ENCODE measurements around the gene EPS15.
A peak's percentile ranks its signal among the peaks of the same experiment; 100 is the strongest.
"Not testable (repeated sequence)": the region's sequence is repeated elsewhere in the genome, so short reads cannot be mapped to it uniquely, and the experiment has no call there.

Gene EPS15

DNA sequence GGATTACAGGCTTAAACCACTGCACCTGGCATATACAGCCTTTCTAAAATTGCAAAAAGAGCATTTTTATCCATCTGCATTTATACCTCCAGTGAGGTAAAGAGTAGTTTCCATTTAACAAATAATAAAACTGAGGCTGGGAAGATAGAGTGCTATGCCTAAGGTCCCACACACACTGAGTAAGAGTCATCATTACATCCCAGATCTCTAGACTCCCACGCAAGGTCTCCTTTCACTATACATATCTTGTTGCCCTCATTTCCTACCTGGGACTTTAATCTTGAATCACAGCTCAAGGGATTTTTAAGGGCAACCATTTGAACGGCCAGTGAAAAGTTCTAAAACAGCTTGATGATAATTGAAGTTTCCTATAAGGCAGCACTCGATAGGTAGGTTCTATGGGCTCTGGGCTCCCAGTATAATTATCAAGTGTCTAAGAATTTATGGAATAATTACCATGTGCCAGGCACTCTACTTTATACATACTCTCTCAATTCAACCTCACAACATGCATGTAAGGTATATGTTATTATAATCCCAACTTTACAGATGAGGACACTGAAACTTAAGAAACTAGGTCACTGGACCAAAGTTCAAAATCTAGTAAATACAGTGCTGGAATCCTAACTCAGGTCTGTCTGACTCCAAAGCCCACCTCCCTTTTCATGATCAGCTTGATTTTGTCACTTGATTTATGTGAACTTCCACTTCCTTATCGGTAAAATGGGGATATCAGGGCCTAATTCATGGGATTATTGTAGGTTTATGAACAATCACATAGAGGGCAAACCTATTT is 23.3 kb upstream of the EPS15 start:
- DNase-seq (ENCODE audit: low spot score), result no peak

DNA sequence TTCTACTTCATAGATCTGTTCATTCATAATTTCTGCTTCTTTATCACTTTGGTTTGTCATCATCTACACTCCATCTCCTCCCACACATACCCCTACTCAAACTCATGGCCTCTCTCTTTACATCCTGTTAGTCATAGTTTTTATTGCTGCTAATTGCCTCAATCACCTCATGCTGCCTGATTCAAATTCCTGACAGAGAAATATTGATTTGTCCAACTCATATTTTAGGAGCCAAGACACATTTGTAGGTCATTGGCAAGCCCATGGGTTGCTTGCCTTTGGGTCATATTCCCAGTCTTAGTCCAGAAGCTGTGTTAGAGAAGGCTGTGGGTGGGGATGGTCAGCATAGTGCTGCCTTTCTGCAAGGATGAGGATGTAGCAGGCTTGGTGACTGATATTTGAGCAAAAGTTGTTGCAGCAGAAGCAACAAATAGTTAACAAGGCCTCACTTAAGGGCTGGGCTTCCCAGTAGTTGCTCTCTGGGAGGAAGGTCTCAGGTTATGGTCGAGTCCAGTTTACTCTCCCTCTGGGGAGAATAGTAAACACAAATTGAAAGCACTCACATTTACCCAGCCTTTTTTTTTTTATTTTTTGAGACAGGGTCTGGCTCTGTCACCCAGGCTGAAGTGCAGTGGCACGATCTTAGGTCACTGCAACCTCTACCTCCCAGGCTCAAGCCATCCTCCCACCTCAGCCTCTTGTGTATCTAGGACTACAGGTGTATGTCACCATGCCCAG is 22.4 kb upstream of the EPS15 start:
- DNase-seq (ENCODE audit: low spot score), result no peak

DNA sequence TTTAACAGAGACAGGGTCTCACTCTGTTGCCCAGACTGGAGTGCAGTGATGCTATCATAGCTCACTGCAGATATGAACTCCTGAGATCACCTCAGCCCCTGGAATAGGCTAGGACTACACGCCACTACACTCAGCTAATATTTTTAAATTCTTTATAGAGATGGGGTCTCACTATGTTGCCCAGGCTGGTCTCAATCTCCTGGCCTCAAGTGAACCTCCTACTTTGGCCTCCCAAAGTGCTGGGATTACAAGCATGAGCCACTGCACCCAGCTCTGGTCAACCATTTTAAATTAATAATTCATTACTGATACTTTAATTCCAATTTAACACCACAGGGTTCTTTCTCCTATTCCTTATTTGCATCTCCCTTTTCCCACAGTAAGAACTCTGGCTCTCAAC is 18.5 kb upstream of the EPS15 start:
- DNase-seq (ENCODE audit: low spot score), result no peak

DNA sequence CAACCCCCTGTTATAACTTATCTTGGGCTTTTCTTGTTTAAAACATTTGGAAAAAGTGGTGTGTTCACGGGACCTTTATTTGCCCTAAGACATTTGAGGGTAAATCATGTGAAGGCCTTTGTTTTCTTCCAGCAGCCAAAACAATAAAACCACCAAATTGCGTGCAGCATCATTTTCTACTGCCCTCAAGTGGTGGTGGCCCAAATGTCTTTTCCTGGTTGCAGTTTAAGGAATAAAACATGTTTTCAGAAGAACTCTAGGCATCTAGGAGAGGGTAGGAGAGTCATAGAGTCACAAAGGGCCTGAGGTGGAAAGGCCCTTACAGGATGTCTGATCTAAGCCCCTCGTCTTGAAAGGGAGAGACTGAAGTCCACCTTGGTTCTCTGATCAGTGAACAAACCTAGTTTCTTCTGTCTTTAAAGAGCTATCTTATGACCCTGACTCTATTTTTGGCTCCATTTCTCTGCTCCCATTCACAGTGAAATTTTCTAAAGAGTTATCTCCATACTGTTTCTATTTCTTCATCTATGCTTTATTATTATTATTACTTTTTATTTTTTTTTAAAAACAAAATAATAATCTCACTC is 16.0 kb upstream of the EPS15 start:
- peak; percentile 46 for DNase-seq (ENCODE audit: low spot score)

DNA sequence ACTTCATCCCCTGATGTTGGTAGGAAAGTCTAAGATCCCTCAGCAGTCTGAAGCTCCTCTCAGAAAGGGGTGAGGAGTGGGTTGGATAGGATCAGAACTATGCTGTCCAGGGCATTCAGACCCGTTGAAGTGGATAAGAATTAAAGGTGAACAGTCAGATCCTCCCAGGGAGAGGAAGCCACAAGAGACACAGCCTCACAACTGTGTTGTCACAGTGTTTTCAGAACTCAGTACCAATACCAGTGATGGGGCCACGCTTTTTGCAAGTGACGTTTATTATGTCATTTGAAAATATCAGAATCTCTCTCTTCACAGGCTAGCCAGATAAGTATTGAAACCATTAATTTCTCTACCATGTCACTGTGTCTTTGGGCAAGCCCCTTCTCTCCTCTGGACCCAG is 15.4 kb upstream of the EPS15 start:
- DNase-seq (ENCODE audit: low spot score), result no peak

DNA sequence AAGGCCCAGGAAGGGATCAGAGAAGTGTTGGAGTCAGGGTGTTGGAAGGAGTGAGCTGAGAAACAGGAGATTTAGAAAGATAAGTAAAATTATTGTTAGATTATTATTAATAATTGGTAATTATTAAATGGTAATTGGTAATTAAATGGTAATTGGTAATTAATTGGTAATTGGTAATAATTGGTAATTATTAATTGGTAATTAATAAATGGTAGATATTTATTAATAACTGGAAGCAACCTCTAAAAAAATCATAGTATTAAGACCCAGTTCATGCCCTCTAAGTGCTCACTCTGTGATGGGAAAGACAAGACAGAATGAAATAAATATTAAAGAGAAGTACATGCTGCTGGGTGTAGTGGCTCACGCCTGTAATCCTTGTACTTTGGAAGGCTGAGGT is 13.8 kb upstream of the EPS15 start:
- DNase-seq (ENCODE audit: low spot score), result no peak

DNA sequence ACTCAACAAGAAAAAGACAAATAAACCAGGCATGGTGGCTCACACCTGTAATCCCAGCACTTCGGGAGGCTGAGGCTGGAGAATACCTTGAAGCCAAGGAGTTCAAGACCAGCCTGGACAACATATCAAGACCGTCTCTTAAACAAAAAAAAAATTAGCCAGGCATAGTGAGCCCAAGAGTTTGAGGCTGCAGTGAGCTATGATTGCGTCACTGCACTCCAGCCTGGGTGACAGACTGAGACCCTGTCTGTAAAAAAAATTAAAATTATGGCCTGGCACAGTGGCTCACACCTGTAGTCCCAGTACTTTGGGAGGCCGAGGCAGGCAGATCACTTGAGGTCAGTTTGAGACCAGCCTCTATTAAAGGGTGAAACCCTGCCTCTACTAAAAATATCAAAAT is 11.4 kb upstream of the EPS15 start:
- not testable (repeated sequence) for DNase-seq (ENCODE audit: low spot score)

DNA sequence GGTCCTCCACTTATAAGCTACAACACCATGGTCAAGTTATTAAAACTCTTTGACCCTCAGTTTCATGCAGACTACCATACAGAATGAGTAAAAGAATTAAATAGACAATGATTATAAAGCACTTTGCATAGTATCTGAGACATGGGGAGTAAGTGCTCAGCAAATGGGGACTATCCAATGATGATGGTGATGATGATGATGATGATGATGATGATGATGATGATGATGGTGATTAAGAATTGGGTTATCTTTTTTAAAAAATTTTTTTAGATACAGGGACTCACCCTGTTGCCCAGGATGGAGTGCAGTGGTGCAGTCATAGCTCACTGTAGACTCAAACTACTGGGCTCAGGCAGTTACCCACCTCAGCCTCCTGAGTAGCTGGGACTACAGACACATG is 8.1 kb upstream of the EPS15 start:
- no peak for DNase-seq (ENCODE audit: low spot score)

DNA sequence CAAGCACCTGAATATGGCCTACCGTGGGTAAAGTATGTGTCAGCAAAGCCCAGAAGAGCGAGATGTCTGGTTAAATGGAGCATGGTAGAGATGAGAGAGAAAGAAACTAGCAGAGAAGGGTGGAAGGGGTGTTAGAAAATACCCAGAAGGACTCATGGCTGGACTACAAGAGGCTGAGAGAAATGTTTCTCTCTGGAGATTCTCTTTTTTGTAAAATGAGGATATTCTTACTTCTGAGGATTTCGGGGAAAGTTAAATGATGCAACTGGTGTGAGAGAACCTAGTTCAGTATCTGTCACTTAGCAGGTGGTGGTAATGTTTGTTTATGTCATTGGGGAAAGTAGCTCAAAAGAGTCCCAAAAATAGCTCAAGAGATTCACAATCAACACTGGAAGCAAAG is 7.2 kb upstream of the EPS15 start:
- no peak for DNase-seq (ENCODE audit: low spot score)

DNA sequence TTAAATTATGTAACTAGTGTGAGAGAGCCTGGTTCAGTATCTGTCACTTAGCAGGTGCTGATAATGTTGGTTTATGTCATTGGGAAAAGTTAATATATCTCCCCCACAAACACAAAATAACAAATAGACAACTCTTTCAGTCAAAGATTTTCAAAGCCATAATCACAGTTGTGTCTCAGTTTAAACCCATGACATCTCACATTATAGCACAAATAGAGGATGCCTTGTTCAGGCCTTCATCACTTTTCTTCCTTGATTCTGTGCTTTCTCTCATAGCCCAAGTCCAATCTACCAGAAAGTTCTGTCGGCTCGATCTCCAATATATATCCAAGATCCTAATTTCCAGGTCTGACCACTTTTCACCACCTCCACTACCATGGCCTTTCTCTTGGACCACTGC is 6.2 kb upstream of the EPS15 start:
- no peak for DNase-seq (ENCODE audit: low spot score)

DNA sequence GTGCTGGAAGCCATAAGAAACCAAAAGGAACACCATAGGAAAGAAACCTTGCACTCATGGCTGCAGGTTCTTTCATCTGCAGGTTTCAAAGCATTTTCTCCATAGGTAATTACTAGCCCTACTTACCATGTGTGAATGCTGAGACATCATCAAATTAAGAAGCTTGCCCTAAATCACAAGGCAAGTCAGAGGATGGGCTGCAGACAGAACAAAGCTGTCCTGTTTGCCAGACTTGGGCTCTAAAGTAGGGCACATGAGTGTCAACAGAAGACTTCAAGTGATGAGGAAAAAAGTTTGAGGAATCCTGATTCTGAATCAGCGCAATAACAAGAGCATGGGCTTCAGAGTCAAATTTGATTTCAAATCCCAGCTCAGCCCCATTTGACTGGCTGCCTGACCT is 5.8 kb upstream of the EPS15 start:
- no peak for DNase-seq (ENCODE audit: low spot score)

DNA sequence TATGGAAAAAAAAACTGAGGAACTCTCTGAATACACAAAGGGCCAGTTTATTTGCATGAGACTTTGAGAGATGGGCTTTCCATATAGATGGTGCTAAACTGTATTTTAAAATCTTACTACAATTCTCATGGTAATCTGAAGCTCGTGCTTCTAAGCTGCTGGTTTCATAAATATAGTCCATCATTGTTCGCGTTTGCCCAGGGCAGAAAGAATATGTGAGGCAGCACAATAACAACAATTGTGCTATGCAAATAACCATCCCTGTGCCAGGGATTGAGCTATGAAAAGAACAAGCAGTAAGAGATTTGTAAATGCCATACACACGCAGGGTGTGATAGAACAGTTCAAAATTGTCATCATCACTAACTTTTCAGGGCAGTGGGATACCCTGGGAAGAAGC is 4.9 kb upstream of the EPS15 start:
- DNase-seq (ENCODE audit: low spot score), result no peak

DNA sequence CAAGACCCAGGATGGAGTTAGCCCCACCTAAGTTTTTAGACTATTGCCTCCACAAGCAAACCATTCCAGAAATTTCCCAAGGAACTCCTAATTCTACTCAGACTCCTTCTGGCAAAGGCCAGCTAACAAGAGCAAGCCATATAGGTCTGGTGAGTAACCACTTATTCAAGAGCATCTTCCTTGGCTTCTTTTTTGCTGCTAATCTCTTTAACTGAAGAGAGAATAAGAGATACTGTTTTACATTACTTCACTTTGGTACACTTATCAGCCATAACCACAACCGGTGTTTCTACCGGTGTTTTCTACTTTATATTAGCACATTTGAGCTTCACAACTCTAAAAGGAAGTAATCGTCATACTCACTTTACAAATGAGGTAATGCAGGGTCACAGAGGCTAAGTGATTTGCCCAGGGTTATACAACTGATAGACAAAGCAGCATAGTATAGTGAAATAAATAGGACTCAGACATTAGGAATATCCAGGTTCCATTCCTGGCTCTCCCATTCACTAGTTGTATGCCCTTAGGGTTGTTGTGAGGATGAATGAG is 1.7 kb upstream of the EPS15 start:
- peak; percentile 55 for DNase-seq (ENCODE audit: low spot score)

DNA sequence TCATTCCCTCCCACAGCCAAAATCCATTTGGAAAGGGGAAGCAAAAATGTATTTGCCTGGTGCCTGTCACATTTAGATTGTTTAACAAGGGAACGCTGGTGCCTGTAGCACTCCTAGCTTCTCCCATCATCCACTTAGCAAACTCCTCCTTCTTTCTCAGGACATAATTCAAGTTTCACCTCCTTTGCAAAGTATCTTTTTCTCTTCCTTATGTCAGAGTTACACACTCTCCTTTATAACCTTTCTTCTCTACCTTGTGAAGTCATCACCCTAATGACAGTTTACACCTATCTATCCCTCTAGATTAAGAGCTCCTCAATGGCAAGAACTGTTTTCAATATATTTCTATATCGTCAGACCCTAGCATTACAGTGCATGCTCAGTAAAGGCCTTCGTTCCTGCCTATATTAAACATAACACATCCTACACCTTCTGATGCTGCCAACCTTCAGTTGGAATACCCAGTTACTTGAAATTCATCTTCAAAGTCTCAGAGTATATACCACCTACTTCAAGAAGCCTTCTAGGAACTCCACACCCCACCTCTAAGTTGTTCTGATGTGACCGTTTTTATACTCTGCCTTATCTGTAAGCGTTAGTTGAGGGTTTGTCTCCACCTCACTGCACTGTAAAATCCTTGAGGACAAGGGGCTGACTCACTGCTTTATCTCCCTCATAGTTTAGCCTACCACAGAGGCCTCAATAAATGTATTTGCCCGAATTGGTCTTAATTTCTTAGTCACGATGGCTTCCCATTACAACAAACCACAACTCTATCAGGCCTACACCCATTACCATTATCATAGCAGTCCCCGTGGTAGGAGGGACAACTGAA is 1.0 kb upstream of the EPS15 start:
- peak; percentile 34 for DNase-seq (ENCODE audit: low spot score)

DNA sequence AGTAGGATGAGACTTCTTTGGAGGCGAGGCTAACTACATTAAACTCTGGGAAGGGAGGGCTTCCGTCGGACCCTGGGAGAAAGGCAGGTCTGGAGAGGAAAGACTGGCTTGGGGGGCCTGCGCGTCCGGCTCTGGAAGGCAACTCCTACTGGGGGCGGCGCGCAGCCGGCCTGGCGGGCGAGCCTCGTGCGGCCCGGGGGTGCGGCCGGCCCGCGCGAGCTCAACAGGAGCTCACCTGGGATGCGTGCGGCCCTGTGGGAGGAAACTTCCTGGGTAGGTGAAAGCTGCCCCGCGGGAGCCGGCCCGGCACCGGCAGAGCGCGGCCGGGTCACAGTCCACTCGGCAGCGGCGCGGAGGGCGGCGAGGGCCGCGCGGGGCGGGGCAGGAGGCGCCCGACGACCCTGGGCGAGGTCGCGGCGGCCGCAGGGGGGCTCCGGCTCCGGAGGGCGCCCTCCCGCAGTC is 449 bp downstream of the EPS15 start:
- DNase-seq (ENCODE audit: low spot score), result no peak

DNA sequence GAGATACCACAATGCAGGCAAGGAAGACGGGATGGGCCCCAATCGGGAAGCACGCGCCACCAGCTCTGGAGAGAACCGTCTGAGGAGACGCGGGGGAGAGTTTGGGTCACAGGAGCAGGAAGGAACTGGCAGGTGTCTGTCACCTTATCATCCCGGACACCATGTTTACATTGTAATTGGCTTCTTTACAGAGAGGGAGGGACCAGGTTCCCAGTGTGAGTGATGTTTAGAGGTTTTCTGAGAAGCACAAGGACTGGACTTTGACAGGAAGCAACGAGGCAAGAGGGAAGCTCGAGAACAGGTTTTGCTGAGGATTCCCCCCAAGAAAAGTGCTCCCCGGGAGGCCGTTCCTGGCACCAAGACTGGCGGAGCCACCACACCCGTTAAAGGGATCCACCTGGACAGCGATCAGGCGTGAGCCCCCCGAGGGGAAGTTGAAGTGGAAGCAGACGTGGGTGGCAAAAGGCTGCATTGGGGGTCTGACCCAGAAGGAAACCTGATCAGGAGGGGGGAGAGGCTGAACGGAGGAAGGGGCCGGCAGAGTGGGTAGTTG is 957 bp downstream of the EPS15 start:
- DNase-seq (ENCODE audit: low spot score), result peak; percentile 62

DNA sequence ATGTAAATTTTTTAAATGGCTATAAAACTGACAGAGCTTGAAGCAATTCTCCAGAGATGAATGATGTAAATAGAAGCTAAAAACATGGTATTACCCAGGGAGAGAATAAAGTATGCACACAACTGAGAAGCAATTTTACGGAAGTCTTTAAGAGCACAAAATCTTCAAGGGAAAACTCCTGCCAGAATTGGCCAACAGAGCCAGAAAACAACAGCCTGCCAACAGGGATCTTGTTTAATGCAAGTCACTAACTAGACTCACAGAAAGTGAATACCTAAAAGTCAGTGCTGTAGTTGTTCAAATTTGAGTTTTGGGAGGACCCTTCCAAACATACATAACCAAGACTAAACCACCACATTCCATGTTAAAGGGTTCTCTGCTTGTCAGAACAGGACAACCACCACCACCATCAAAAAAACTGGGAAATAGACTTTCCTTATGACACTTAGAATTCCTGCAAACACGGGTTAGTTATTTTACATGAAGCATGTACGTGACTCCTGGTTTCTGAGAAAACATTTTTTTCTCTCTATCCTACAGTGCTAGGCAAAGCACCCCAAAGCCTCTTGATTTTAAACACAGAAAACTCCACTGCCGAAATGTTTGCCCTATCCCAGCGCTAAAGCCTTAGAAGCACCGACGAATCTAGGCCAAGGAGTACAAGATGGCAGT is 1.6 kb downstream of the EPS15 start:
- no peak for DNase-seq (ENCODE audit: low spot score)

DNA sequence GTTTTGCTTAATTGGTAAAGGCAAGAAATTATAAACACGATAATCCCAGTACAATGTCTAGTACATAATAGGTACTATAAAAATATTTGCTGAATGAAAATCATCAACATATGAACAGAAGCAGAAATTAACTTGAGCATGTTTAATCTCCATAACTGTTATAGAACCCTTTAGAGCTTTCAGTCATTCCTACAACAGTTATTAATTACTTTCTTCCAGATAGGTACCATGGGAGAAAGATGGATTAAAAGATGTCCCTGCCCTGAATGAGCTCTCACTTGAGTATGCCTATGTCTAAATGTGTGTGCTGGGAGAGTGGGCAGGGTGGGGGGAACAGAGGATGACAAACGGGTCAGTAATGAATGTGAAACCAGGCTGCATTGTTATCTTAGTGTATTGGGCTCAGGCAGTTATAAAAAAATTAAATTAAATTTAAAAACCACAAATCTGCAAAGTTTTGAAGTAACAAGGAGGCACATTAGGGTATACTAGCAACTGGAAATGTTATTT is 2.4 kb downstream of the EPS15 start:
- DNase-seq (ENCODE audit: low spot score), result no peak

DNA sequence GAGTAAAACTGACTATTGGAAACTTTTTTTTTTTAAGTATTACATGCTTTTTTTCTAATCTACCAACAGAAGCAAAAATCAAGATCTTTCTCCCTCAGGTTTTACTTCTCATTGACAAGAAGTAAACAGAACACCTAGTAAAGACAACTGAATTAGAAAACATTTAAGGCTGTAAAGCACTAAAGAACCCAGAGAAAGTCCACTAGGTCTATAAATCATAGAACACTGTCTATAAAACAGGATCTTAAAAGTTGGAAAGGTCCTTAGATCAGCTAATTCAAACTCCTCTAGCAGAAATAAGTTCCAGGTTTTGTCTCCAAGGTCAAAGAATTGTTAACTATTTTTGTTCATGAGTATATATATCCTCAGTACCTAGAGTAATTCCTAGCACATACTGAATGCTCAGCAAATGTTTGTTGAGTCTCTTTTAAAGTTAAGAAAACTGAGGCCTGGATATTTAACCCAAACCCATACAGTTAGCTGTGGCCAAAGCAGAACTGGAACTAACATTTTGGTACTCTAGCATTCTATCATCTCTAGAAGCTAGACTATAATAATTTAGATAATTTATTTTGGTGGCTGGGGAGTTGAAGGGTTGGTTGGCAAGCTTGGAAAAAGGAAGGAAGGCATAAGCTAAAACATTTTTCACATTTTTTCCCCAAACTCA is 3.0 kb downstream of the EPS15 start:
- no peak for DNase-seq (ENCODE audit: low spot score)

DNA sequence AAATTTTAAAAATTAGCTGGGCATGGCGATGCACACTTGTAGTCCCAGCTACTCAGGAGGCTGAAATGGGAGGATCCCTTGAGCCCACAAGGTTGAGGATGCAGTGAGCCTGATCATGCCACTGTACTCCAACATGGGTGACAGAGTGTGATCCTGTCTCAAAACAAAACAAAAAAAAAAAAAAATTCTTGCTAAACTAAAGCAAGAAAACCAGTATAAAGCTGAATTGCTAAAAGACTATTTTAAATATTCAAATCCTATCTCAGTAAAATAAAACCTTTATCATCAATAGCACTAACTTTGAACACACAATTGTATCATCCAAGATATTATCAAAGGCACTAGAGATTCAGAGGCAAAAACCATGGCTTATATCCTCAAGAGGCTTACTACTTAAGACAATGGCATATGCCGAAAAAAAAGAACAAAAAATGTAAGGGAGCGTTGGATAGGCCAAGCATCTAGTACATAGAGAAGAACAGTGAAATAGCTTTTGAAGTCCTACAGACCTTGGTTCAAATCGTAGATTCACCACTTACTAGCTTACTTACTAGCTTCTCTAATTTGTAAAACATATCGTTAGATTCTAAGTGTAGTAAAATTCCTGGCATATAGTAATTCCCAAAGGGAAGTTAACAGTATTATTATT is 3.6 kb downstream of the EPS15 start:
- DNase-seq (ENCODE audit: low spot score), result no peak

Measured in CD4-positive, alpha-beta T cell treated with Interleukin-15 for 4 hours (primary cell).